Activated CD4-positive, alpha-beta T cell treated with anti-CD3 and anti-CD28 coated beads, Interleukin-2, amount 10 ng/mL, durations not matched to agents 7 days and 5 days (primary cell): ENCODE measurements around the gene PDIA4. TPM values are rescaled to one million over a fixed set of nuclear protein-coding genes. Genes with fewer than 3 reads are reported as not detected.

Experiments
- CTCF ChIA-PET: fragments of 350-600 bp; sonication (Branson Sonifier 250); formaldehyde crosslinking; loops from one replicate; lab custom pipeline; 2021; ENCODE audit warnings: antibody characterized with exemption; lab: Charles Lee
- POLR2A ChIA-PET: fragments of 350-600 bp; sonication (Branson Sonifier 250); formaldehyde crosslinking; loops from one replicate; lab custom pipeline; 2021; ENCODE audit warnings: antibody characterized with exemption; lab: Charles Lee
- DNase-seq: peaks from one replicate; pipeline ENCODE4 v3.0.0-alpha.2; 2020
- H3K27ac Mint-ChIP-seq: one replicate; pipeline ENCODE4 v1.8.0; 2021; ENCODE audit warnings: mild to moderate bottlenecking, moderate library complexity, mixed read lengths
- H3K27me3 Mint-ChIP-seq: one replicate; pipeline ENCODE4 v1.8.0; 2021; ENCODE audit warnings: mixed read lengths
- H3K36me3 Mint-ChIP-seq: one replicate; pipeline ENCODE4 v1.8.0; 2021; ENCODE audit warnings: low read depth, mixed read lengths
- H3K4me1 Mint-ChIP-seq: one replicate; pipeline ENCODE4 v1.8.0; 2021; ENCODE audit warnings: mixed read lengths
- H3K4me3 Mint-ChIP-seq: one replicate; pipeline ENCODE4 v1.8.0; 2021; ENCODE audit warnings: mild to moderate bottlenecking, moderate library complexity, mixed read lengths
- H3K9me3 Mint-ChIP-seq: one replicate; pipeline ENCODE4 v1.8.0; 2021; ENCODE audit warnings: mixed read lengths
- total RNA-seq, 2 experiments: library from RNA; stranded (reverse); gene quantifications; one replicate each; pipeline ENCODE4 v1.2.3, GENCODE V29; 2021

PDIA4 gene, protein sequence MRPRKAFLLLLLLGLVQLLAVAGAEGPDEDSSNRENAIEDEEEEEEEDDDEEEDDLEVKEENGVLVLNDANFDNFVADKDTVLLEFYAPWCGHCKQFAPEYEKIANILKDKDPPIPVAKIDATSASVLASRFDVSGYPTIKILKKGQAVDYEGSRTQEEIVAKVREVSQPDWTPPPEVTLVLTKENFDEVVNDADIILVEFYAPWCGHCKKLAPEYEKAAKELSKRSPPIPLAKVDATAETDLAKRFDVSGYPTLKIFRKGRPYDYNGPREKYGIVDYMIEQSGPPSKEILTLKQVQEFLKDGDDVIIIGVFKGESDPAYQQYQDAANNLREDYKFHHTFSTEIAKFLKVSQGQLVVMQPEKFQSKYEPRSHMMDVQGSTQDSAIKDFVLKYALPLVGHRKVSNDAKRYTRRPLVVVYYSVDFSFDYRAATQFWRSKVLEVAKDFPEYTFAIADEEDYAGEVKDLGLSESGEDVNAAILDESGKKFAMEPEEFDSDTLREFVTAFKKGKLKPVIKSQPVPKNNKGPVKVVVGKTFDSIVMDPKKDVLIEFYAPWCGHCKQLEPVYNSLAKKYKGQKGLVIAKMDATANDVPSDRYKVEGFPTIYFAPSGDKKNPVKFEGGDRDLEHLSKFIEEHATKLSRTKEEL
- total RNA-seq: 10 to 100 TPM; 94.8 to 97.4 TPM

- Mint-ChIP-seq H3K27me3 (no peaks in the 10 kb centered on the region), H3K4me1 (peaks cover 40% of the 10 kb centered on the region), H3K27ac (peak within 1 kb of the TSS; percentile 94), H3K36me3 (peaks cover 13% of the 10 kb centered on the region), H3K4me3 (peak within 1 kb of the TSS; percentile 96), H3K9me3 (no peaks in the 10 kb centered on the region)
- ChIA-PET POLR2A (no interaction called here), CTCF (interaction anchor here (0.8 to 3.4 kb wide), 6 partner anchors 14 to 97 kb away, joined by 3 to 14 read pairs (median 4); partner anchors contain the start of gene ZNF425)
- peak; percentile 100 for DNase-seq
These were observed at the start of gene PDIA4 for GRCh38 chr7:149028346-149029109. Gene PDIA4 (minus strand): TSS chr7:149028505. CDS start chr7:149028408, 97 bp downstream.

DNA sequence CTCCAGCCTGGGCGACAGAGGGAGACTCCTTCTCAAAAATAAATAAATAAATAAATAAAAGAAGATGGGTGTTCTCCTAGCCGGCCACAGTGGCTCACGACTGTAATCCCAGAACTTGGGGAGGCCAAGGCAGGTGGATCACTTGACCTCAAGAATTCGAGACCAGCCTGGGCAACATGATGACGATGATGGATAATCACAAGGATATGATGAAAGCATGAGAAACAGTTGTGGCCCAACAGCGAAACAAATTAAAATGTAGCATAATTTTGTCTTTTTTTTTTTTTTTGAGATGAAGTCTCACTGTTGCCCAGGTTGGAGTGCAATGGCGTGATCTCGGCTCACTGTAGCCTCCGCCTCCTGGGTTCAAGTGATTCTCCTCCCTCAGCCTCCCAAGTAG is 49.3 kb upstream of the PDIA4 start:
- H3K4me1 Mint-ChIP-seq: peaks cover 8% of the 10 kb centered on the region
- no peaks in the 10 kb centered on the region for H3K27me3 Mint-ChIP-seq
- no peak overlapping the region for H3K27ac Mint-ChIP-seq
- H3K4me3 Mint-ChIP-seq: no peak overlapping the region
- no peak for DNase-seq
- peaks cover 16% of the 10 kb centered on the region for H3K36me3 Mint-ChIP-seq
- ChIA-PET POLR2A (no interaction called here), CTCF (interaction anchor here (3.5 kb wide), 1 partner anchor 12 kb away, joined by 15 read pairs; no protein-coding TSS in a partner anchor)
- no peaks in the 10 kb centered on the region for H3K9me3 Mint-ChIP-seq

DNA sequence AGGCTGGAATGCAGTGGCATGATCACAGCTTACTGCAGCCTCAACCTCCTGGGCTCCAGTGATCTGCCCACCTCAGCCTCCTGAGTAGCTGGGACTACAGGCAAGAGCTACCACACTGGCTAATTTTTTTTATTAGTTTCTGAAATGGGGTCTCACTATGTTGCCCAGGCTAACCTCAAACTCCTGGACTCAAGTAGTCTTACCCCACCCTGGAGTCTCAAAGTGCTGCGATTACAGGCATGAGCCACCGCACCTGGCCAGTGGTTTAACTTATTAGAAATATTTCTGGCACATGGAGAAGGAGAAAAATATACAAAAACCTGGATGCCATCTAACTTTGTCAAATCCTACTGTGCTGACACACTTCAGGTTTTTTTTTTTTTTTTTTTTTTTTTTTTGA is 47.0 kb upstream of the PDIA4 start:
- no peak overlapping the region for H3K27ac Mint-ChIP-seq
- no peak overlapping the region for H3K4me3 Mint-ChIP-seq
- H3K27me3 Mint-ChIP-seq: no peaks in the 10 kb centered on the region
- peaks cover 8% of the 10 kb centered on the region for H3K4me1 Mint-ChIP-seq
- H3K36me3 Mint-ChIP-seq: peaks cover 22% of the 10 kb centered on the region
- POLR2A ChIA-PET: no interaction called here
- DNase-seq: no peak
- H3K9me3 Mint-ChIP-seq: no peaks in the 10 kb centered on the region
- CTCF ChIA-PET: interaction anchor here (3.5 kb wide), 1 partner anchor 9 kb away, joined by 15 read pairs; no protein-coding TSS in a partner anchor

DNA sequence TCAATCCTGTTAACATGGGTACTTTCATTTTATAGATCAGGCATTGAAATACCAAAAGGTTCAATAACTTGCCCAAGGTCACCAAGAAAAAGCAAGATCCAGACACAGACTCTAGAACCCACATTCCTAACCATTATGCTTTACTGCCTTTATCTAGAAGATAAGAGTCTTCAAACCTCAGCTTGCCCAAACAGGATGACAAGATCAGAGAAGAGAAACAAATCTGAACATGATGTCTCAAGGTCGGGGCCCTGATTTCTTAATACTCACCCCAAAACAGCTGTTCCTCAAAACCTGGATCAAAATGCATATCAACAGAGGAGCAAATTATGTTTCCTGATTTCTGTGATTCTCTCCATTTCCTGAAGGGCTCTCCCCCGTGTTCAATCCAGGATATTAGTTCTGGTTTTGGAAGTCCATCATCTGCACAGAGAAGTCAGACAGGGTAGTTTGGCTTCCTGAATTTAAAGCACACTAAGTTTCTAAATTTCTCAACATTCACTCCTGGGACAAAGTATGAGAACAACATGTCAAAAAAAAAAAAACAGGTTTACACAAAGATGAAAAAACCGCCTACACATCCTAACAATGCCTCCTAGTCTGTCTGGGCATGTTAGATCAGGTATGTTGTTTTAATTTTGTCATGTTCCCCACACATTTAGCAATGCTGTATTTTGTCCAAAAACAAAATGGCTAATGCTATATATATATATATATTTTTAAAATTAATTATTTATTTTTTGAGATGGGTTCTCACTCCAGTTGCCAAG is 46.0 kb upstream of the PDIA4 start:
- no peaks in the 10 kb centered on the region for H3K9me3 Mint-ChIP-seq
- H3K27ac Mint-ChIP-seq: no peak overlapping the region
- DNase-seq: no peak
- H3K36me3 Mint-ChIP-seq: peaks cover 22% of the 10 kb centered on the region
- no peaks in the 10 kb centered on the region for H3K27me3 Mint-ChIP-seq
- ChIA-PET CTCF (interaction anchor here (0.6 to 3.5 kb wide), 2 partner anchors 8 to 13 kb away, joined by 3 to 15 read pairs; no protein-coding TSS in a partner anchor), POLR2A (no interaction called here)
- no peak overlapping the region for H3K4me3 Mint-ChIP-seq
- peaks cover 8% of the 10 kb centered on the region for H3K4me1 Mint-ChIP-seq

- DNase-seq: no peak
- no peak overlapping the region for H3K4me3 Mint-ChIP-seq
- POLR2A ChIA-PET: interaction anchor here (0.6 kb wide), 1 partner anchor 339 kb away, joined by 3 read pairs; no protein-coding TSS in a partner anchor
- no peaks in the 10 kb centered on the region for H3K27me3 Mint-ChIP-seq
- peaks cover 26% of the 10 kb centered on the region for H3K36me3 Mint-ChIP-seq
- peaks cover 8% of the 10 kb centered on the region for H3K4me1 Mint-ChIP-seq
- no peak overlapping the region for H3K27ac Mint-ChIP-seq
- CTCF ChIA-PET: interaction anchor here (0.9 to 2.0 kb wide), 5 partner anchors 12 to 79 kb away, joined by 3 to 9 read pairs (median 5); no protein-coding TSS in a partner anchor
- H3K9me3 Mint-ChIP-seq: no peaks in the 10 kb centered on the region
These were observed 44.1 kb upstream of the PDIA4 start for GRCh38 chr7:149072438-149072775.

- Mint-ChIP-seq H3K4me1 (peaks cover 8% of the 10 kb centered on the region), H3K4me3 (no peak overlapping the region), H3K9me3 (no peaks in the 10 kb centered on the region), H3K27me3 (no peaks in the 10 kb centered on the region), H3K27ac (peak overlapping the region; percentile 75), H3K36me3 (peaks cover 22% of the 10 kb centered on the region)
- peak; percentile 42 for DNase-seq
- POLR2A ChIA-PET: interaction anchor here (0.6 kb wide), 1 partner anchor 339 kb away, joined by 3 read pairs; no protein-coding TSS in a partner anchor
- CTCF ChIA-PET: interaction anchor here (0.8 to 2.0 kb wide), 5 partner anchors 12 to 80 kb away, joined by 3 to 9 read pairs (median 5); partner anchors contain the start of gene ZNF425
These were observed 43.5 kb upstream of the PDIA4 start for GRCh38 chr7:149071641-149072437.

DNA sequence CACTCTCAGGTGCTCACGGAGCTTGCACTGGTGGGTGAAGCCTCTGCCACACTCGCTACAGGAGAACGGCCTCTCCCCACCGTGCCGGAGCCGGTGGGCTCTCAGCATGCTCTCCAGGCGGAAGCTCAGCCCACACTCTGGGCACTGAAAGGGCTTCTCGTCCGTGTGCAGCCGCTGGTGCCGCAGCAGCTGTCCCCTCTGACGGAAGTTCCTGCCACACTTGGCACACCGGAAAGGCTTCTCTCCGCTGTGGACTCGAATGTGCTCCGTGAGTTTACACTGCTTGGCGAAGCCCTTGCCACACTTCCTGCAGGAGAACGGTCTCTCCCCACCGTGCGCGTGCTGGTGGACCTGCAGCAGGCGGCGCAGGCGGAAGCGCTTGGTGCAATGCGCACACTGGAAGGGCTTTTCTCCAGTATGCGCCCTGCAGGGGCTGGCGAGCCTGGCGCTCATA is 42.9 kb upstream of the PDIA4 start:
- Mint-ChIP-seq H3K27ac (no peak overlapping the region), H3K27me3 (no peaks in the 10 kb centered on the region), H3K36me3 (peaks cover 20% of the 10 kb centered on the region), H3K4me1 (peaks cover 6% of the 10 kb centered on the region), H3K4me3 (no peak overlapping the region), H3K9me3 (no peaks in the 10 kb centered on the region)
- CTCF ChIA-PET: interaction anchor here (0.6 to 2.0 kb wide), 5 partner anchors 11 to 251 kb away, joined by 3 to 9 read pairs (median 4); partner anchors contain the start of gene ZNF425
- DNase-seq: no peak
- POLR2A ChIA-PET: no interaction called here

DNA sequence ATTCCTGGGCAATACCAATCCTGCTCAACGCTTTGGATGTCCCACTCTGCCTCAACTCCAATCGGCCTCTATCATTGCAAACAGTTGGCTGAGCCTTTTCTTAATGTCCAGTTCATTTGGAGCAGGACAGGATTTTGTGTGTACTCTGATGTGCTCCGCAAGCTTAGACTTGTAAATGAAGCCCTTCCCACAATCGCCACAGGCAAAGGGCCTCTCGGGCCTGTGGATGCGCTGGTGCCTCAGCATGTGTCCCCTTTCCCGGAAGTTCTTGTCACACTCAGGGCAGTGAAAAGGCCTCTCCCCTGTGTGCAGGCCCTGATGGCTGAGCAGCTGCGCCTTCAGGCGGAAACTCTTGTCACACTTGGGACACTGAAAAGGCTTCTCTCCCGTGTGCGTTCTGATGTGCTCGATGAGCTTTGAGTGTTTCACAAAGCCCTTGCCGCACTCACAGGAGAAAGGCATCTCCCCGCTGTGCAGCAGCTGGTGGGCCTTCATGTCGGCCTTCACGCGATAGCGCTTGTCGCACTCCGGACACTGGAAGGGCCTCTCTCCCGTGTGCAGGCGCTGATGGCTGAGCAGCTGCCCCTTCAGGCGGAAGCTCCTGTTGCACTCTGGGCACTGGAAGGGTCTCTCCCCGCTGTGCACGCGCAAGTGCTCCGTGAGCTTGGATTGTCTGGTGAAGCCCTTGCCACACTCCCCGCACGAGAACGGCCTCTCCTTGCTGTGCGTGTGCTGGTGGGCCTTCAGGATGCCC is 42.2 kb upstream of the PDIA4 start:
- DNase-seq: no peak
- POLR2A ChIA-PET: no interaction called here
- H3K9me3 Mint-ChIP-seq: no peaks in the 10 kb centered on the region
- H3K4me1 Mint-ChIP-seq: peaks cover 9% of the 10 kb centered on the region
- no peak overlapping the region for H3K27ac Mint-ChIP-seq
- H3K27me3 Mint-ChIP-seq: no peaks in the 10 kb centered on the region
- H3K4me3 Mint-ChIP-seq: no peak overlapping the region
- CTCF ChIA-PET: interaction anchor here (0.6 to 1.1 kb wide), 2 partner anchors 21 to 252 kb away, joined by 3 to 4 read pairs; no protein-coding TSS in a partner anchor
- H3K36me3 Mint-ChIP-seq: peaks cover 20% of the 10 kb centered on the region

DNA sequence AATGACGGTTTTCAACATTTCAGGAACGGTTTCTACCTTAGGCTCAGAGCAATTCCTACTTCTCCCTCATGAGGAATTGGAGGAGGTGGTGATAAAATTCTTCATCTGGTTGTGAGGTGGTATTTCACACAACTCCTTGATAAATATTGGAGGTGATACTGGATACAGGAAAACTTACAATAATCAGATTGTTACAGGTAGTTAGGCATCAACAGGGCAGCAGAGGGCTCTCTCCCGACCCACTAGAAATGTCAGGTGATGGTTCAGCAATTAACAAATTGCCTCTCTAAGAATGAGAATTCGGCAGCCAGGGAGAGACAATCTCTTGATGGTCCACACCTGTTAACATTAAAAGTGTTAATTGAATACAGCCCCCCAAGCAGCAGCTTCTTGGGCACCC is 39.6 kb upstream of the PDIA4 start:
- peaks cover 14% of the 10 kb centered on the region for H3K36me3 Mint-ChIP-seq
- no peaks in the 10 kb centered on the region for H3K9me3 Mint-ChIP-seq
- H3K4me3 Mint-ChIP-seq: no peak overlapping the region
- DNase-seq: peak; percentile 21
- ChIA-PET CTCF (no interaction called here), POLR2A (no interaction called here)
- peaks cover 10% of the 10 kb centered on the region for H3K4me1 Mint-ChIP-seq
- H3K27me3 Mint-ChIP-seq: no peaks in the 10 kb centered on the region
- H3K27ac Mint-ChIP-seq: no peak overlapping the region

DNA sequence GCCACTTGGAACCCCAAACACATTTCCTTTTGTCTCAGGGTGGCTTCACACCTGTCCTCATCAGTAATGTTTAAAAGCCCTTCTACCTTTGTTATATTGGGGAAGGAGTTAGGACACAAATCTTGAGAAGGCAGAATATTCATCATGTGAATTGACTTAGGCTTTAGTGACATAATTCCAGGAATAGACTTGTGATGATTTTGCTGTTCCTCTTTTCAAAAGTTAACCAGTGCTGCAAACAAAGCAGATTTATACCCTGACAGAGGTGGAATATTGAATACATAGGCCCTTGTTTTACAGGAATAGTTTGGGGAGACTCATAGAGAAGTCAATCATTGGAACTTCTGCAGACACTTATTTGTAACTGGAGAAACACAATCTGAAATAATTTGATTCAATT is 35.2 kb upstream of the PDIA4 start:
- ChIA-PET CTCF (no interaction called here), POLR2A (no interaction called here)
- no peaks in the 10 kb centered on the region for H3K9me3 Mint-ChIP-seq
- no peak overlapping the region for H3K4me3 Mint-ChIP-seq
- no peak for DNase-seq
- no peak overlapping the region for H3K27ac Mint-ChIP-seq
- H3K36me3 Mint-ChIP-seq: peaks cover 4% of the 10 kb centered on the region
- peaks cover 10% of the 10 kb centered on the region for H3K4me1 Mint-ChIP-seq
- no peaks in the 10 kb centered on the region for H3K27me3 Mint-ChIP-seq
